GM12878 (cell line): ENCODE data around the gene EID1. TPM values are rescaled to one million over a fixed set of nuclear protein-coding genes. Genes with fewer than 3 reads are reported as not detected.

Source experiments
- ATAC-seq: fragments of 200-7000 bp; cut with Tn5 transposase; 3 replicates; pipeline ENCODE4 v1.9.1; 2020; ENCODE audit warnings: mild to moderate bottlenecking, moderate library complexity
- BruUV-seq: library from RNA; stranded (reverse); fragments of 400-500 nt; replicated peaks from 2 replicates; lab custom pipeline; 2021; lab: Mats Ljungman, UMichigan
- CTCF ChIA-PET: fragments of 300-600 bp; sonication (Branson Sonifier 250); formaldehyde crosslinking; extraction: SDS; loops from one replicate; lab custom pipeline; 2021; ENCODE audit warnings: inconsistent platforms; lab: Yijun Ruan, JAX
- POLR2A ChIA-PET: fragments of 350-600 bp; formaldehyde crosslinking; extraction: SDS; loops from one replicate; lab custom pipeline; 2021; ENCODE audit warnings: inconsistent platforms; lab: Charles Lee
- RAD21 ChIA-PET: fragments of 300-600 bp; sonication (Branson Sonifier 250); formaldehyde crosslinking; loops from one replicate; lab custom pipeline; 2023; ENCODE audit warnings: antibody characterized with exemption; ENCODE audit not compliant: unreplicated experiment; lab: Charles Lee
- SMC1A ChIA-PET: fragments of 300-600 bp; sonication (Branson Sonifier 250); formaldehyde crosslinking; loops from one replicate; lab custom pipeline; 2023; ENCODE audit not compliant: unreplicated experiment, uncharacterized antibody; lab: Charles Lee
- DNase-seq: peaks from one replicate; pipeline ENCODE4 v3.0.0-alpha.2; 2011; ENCODE audit warnings: low read depth, low spot score
- FAIRE-seq: peaks from 3 replicates; lab custom pipeline; 2011; peaks lifted over from hg19 to GRCh38; lab: Jason Lieb, UNC
- H2AFZ ChIP-seq: 2 replicates; pipeline ENCODE4 v1.6.0; 2011; ENCODE audit warnings: low read depth, low read length, control low read depth; ENCODE audit not compliant: control insufficient read depth
- H3K27ac ChIP-seq: 2 replicates; pipeline ENCODE4 v1.5.1; 2011; ENCODE audit warnings: control low read depth; ENCODE audit not compliant: control insufficient read depth, insufficient read depth
- H3K27me3 ChIP-seq, 2 experiments: replicated peaks in 1 of 2; 2 replicates each; pipeline versions ENCODE4 v1.6.0 to v1.6.1; 2011; ENCODE audit warnings: low read length in 1 of 2; ENCODE audit not compliant: control insufficient read depth in 2 of 2, insufficient read depth in 2 of 2
- H3K36me3 ChIP-seq, 2 experiments: 2 replicates each; pipeline ENCODE4 v1.5.1; 2011; ENCODE audit warnings: low read length in 1 of 2; ENCODE audit not compliant: control insufficient read depth in 2 of 2, insufficient read depth in 2 of 2
- H3K4me1 ChIP-seq: 2 replicates; pipeline ENCODE4 v1.6.1; 2011; ENCODE audit warnings: mild to moderate bottlenecking, low read length, moderate library complexity, mixed read lengths; ENCODE audit not compliant: control insufficient read depth, insufficient read depth
- H3K4me2 ChIP-seq: 2 replicates; pipeline ENCODE4 v1.6.0; 2011; ENCODE audit warnings: control low read depth; ENCODE audit not compliant: control insufficient read depth, insufficient read depth
- H3K4me3 ChIP-seq: fragments of 200-600 bp; sonication (generic); 2 replicates; pipeline ENCODE4 v1.5.1; 2016
- H3K79me2 ChIP-seq: 2 replicates; pipeline ENCODE4 v1.6.0; 2011; ENCODE audit warnings: low read length; ENCODE audit not compliant: control insufficient read depth, insufficient read depth
- H3K9ac ChIP-seq: 2 replicates; pipeline ENCODE4 v1.8.0; 2011; ENCODE audit warnings: low read length, control low read depth, mixed read lengths; ENCODE audit not compliant: control insufficient read depth, insufficient read depth
- H3K9me3 ChIP-seq: replicated peaks from 3 replicates; pipeline ENCODE4 v1.5.1; 2011; ENCODE audit warnings: mild to moderate bottlenecking, low read length; ENCODE audit not compliant: control insufficient read depth, insufficient read depth
- H4K20me1 ChIP-seq: 2 replicates; pipeline ENCODE4 v1.6.0; 2011; ENCODE audit not compliant: control insufficient read depth, insufficient read depth
- BCLAF1 ChIP-seq: fragments of 450-650 bp; IDR thresholded peaks from 2 replicates; pipeline ENCODE4 v1.6.1; 2017; ENCODE audit warnings: antibody characterized with exemption, mild to moderate bottlenecking, moderate library complexity
- CREB1 ChIP-seq: IDR thresholded peaks from 2 replicates; pipeline ENCODE4 v1.6.1; 2012; ENCODE audit warnings: low read depth, mild to moderate bottlenecking, inconsistent platforms
- EGR1 ChIP-seq, 2 experiments: IDR thresholded peaks; 1 replicate in 1 of 2; 2 replicates in 1 of 2; pipeline ENCODE4 v1.6.1; 2011 to 2012; ENCODE audit warnings: low read depth in 2 of 2, low read length in 2 of 2, borderline replicate concordance in 1 of 2, mild to moderate bottlenecking in 1 of 2, moderate library complexity in 1 of 2
- HDAC2 ChIP-seq: fragments of 200-600 bp; sonication (generic); IDR thresholded peaks from 2 replicates; pipeline ENCODE4 v1.6.1; 2017
- KDM1A ChIP-seq: fragments of 200-600 bp; sonication (generic); IDR thresholded peaks from 2 replicates; pipeline ENCODE4 v1.6.1; 2016; ENCODE audit warnings: borderline replicate concordance
- PKNOX1 ChIP-seq: fragments of 450-650 bp; IDR thresholded peaks from 2 replicates; pipeline ENCODE4 v1.6.1; 2016; ENCODE audit warnings: mild to moderate bottlenecking
- SMARCA5 ChIP-seq: fragments of 450-650 bp; IDR thresholded peaks from 2 replicates; pipeline ENCODE4 v1.6.1; 2017; ENCODE audit warnings: mild to moderate bottlenecking
- TCF12 ChIP-seq: IDR thresholded peaks from 2 replicates; pipeline ENCODE4 v1.6.1; 2011; ENCODE audit warnings: low read depth, mild to moderate bottlenecking, low read length
- WGBS: methylation state at CpG from one replicate; pipeline ENCODE4 v1.1.6; 2016; ENCODE audit warnings: low lambda C conversion rate; ENCODE audit not compliant: insufficient replicate concordance, insufficient coverage; ENCODE audit errors: missing lambda C conversion rate; 5-methylcytosine and 5-hydroxymethylcytosine counted together
- in situ Hi-C: fragments of 300-500 bp; cut with MboI; formaldehyde crosslinking; loops from 9 replicates; pipeline ENCODE4 v1.14.3; 2018; ENCODE audit warnings: mixed read lengths
- intact Hi-C: fragments of 100-400 bp; cut with micrococcal nuclease; formaldehyde crosslinking; loops from one replicate; pipeline ENCODE4 v1.14.2; 2022; ENCODE audit not compliant: unreplicated experiment
- polyA plus RNA-seq, 11 experiments: library from polyadenylated mRNA; depleted of rRNA in 4 of 11; unstranded in 6 of 11; stranded (reverse) in 5 of 11; fragments of >200 nt; fragmentation: Nextera tagmentation in 4 of 11; fragmentation: Illumina TruSeq in 1 of 11; extraction: Ambion mirVana in 4 of 11; extraction: Trizol in 1 of 11; gene quantifications; 1 replicate in 1 of 11; 2 replicates in 10 of 11; pipeline versions ENCODE4 v1.2.1 to v1.2.3, GENCODE V29; 2011 to 2016; ENCODE audit warnings: inconsistent platforms in 2 of 11, missing spikeins in 2 of 11, low read depth in 1 of 11
- total RNA-seq, 4 experiments: library from RNA; depleted of rRNA in 3 of 4; stranded (reverse); fragments of >200 nt in 3 of 4; fragmentation: Illumina TruSeq in 1 of 4; extraction: Trizol in 1 of 4; gene quantifications; 2 replicates each; pipeline versions ENCODE4 v1.2.1 to v1.2.3, GENCODE V29; 2013 to 2021

EID1 gene
- total and polyA plus RNA-seq, 10 of the 15 experiments (the other 5 are each of a cell fraction or from before 2014, with no cell fraction given) = 45.6 to 210 (median 124) TPM

- Histone ChIP-seq H3K4me1 (no peaks in the 10 kb centered on the region), H3K4me2 (no peak overlapping the region), H3K9ac (no peak overlapping the region), H2AFZ (no peak overlapping the region), H3K27me3 (no peaks in the 10 kb centered on the region), H3K4me3 (no peak overlapping the region), H3K79me2 (no peaks in the 10 kb centered on the region), H3K27ac (no peak overlapping the region), H4K20me1 (no peaks in the 10 kb centered on the region), H3K9me3 (no peaks in the 10 kb centered on the region), H3K36me3 (no peaks in the 10 kb centered on the region)
- in situ Hi-C loops = no loop called here
- RAD21 ChIA-PET = interaction anchor here (1.0 to 2.9 kb wide), 5 partner anchors 107 to 563 kb away, joined by 3 to 14 read pairs (median 7); no protein-coding TSS in a partner anchor
- no peak for DNase-seq
- no peak for FAIRE-seq
- ATAC-seq = peak; percentile 36; the same call in 2 of the 3 replicates
- TF ChIP-seq BCLAF1 (no peak), HDAC2 (no peak), EGR1 (IDR thresholded peaks at IDR 0.05; ENCODE audit: borderline replicate concordance in 1 of 2, low read depth in 2 of 2, low read length in 2 of 2) (no peak), PKNOX1 (no peak), CREB1 (no peak), KDM1A (no peak), TCF12 (no peak), SMARCA5 (no peak)
- POLR2A ChIA-PET = no interaction called here
- BruUV-seq = no TSS peak
- SMC1A ChIA-PET = interaction anchor here (1.0 to 7.3 kb wide), 11 partner anchors 22 to 1287 kb away, joined by 3 to 112 read pairs (median 4); partner anchors contain the start of genes FGF7 and SHC4
- 29% methylated on average over 2 of the region's 2 CpGs for WGBS
- CTCF ChIA-PET = interaction anchor here (1.3 to 13.1 kb wide), 9 partner anchors 64 to 564 kb away, joined by 3 to 134 read pairs (median 27); partner anchors contain the start of genes FGF7 and SHC4
- intact Hi-C loops = loop anchor here (10.0 kb wide), 1 partner anchor 1146 kb away; no protein-coding TSS in a partner anchor
Observed at GRCh38 chr15:48858401-48858800, 19.5 kb upstream of the EID1 start.
